Astrocyte (in vitro differentiated cells and primary cell): Measurements from ENCODE around the gene PDE6B.

Experiments
- CTCF ChIP-seq: IDR thresholded peaks from 2 replicates; pipeline ENCODE4 v1.5.1; 2011; ENCODE audit warnings: low read depth, mild to moderate bottlenecking, inconsistent platforms, low read length, moderate library complexity; ENCODE audit not compliant: insufficient read depth
- EZH2 ChIP-seq: IDR thresholded peaks from 2 replicates; pipeline ENCODE4 v1.6.1; 2012; ENCODE audit warnings: mild to moderate bottlenecking, low read length, inconsistent platforms; ENCODE audit not compliant: insufficient read depth

- TF ChIP-seq CTCF (no peak), EZH2 (no peak)
Observed at GRCh38 chr4:676871-677235, 51.5 kb downstream of the PDE6B start.
